ENCODE data around the gene ICE1. TPM values are rescaled to one million over a fixed set of nuclear protein-coding genes. Genes with fewer than 3 reads are reported as not detected.

ICE1 gene
- total RNA-seq, 1 donor, result 35.4 TPM

GRCh38 chr5:5494489-5495402 is 72.3 kb downstream of the ICE1 start:
- peak; percentile 50 for DNase-seq (ENCODE audit: low read depth)
- peak overlapping the region; percentile 33 for H3K4me3 ChIP-seq (ENCODE audit: low read depth, low read length)
- no peak for TF ChIP-seq CTCF (IDR thresholded peaks at IDR 0.05; ENCODE audit: insufficient read depth, low read depth, low read length)

GRCh38 chr5:5497152-5497788 is 74.8 kb downstream of the ICE1 start:
- DNase-seq (ENCODE audit: low read depth), result peak; percentile 62
- peak; percentile 81 for TF ChIP-seq CTCF (IDR thresholded peaks at IDR 0.05; ENCODE audit: insufficient read depth, low read depth, low read length)
- H3K4me3 ChIP-seq (ENCODE audit: low read depth, low read length), result no peak overlapping the region

- no peak overlapping the region for H3K4me3 ChIP-seq (ENCODE audit: low read depth, low read length)
- no peak for DNase-seq (ENCODE audit: low read depth)
These were observed 77.0 kb downstream of the ICE1 start for GRCh38 chr5:5499442-5499841.

GRCh38 chr5:5504325-5504724 is 81.8 kb downstream of the ICE1 start:
- no peak overlapping the region for H3K4me3 ChIP-seq (ENCODE audit: low read depth, low read length)
- DNase-seq (ENCODE audit: low read depth), result no peak
- no peak for TF ChIP-seq CTCF (IDR thresholded peaks at IDR 0.05; ENCODE audit: insufficient read depth, low read depth, low read length)

More at GRCh38 chr5:5499442-5499841, 77.0 kb downstream of the ICE1 start:
- no peak for TF ChIP-seq CTCF (IDR thresholded peaks at IDR 0.05; ENCODE audit: insufficient read depth, low read depth, low read length)

GRCh38 chr5:5505815-5506214 is 83.3 kb downstream of the ICE1 start:
- DNase-seq (ENCODE audit: low read depth), result no peak

GRCh38 chr5:5508391-5508790 is 85.9 kb downstream of the ICE1 start:
- no peak for DNase-seq (ENCODE audit: low read depth)
- TF ChIP-seq CTCF (IDR thresholded peaks at IDR 0.05; ENCODE audit: insufficient read depth, low read depth, low read length), result no peak
- H3K4me3 ChIP-seq (ENCODE audit: low read depth, low read length), result no peak overlapping the region

More at GRCh38 chr5:5505815-5506214, 83.3 kb downstream of the ICE1 start:
- no peak for TF ChIP-seq CTCF (IDR thresholded peaks at IDR 0.05; ENCODE audit: insufficient read depth, low read depth, low read length)
- H3K4me3 ChIP-seq (ENCODE audit: low read depth, low read length), result no peak overlapping the region

Data from fibroblast of villous mesenchyme (primary cell).